GM19043 (cell line): ENCODE measurements around the gene GABBR2.

Experiments used
- ATAC-seq: cut with Tn5 transposase; IDR thresholded peaks from one replicate; pipeline ENCODE4 v1.9.1; 2021; ENCODE audit warnings: low read depth; ENCODE audit not compliant: unreplicated experiment

The GABBR2 gene

GRCh38 chr9:98315551-98316060 lies 393.1 kb downstream of the GABBR2 start:
- ATAC-seq: peak; percentile 58

- no peak for ATAC-seq
Observed at GRCh38 chr9:98315067-98315453, 393.7 kb downstream of the GABBR2 start.

GRCh38 chr9:98314381-98315066 lies 394.2 kb downstream of the GABBR2 start:
- no peak for ATAC-seq

- peak; percentile 48 for ATAC-seq
Observed at GRCh38 chr9:98312365-98312764, 396.4 kb downstream of the GABBR2 start.

- no peak for ATAC-seq
Observed at GRCh38 chr9:98311541-98311940, 397.2 kb downstream of the GABBR2 start.

- ATAC-seq: no peak
Observed at GRCh38 chr9:98310752-98311392, 397.9 kb downstream of the GABBR2 start.

- no peak for ATAC-seq
Observed at GRCh38 chr9:98306384-98307145, 402.2 kb downstream of the GABBR2 start.

- no peak for ATAC-seq
Observed at GRCh38 chr9:98304381-98304780, 404.4 kb downstream of the GABBR2 start.

- ATAC-seq: no peak
Observed at GRCh38 chr9:98303633-98304125, 405.1 kb downstream of the GABBR2 start.

- ATAC-seq: no peak
Observed at GRCh38 chr9:98302938-98303632, 405.6 kb downstream of the GABBR2 start.

- ATAC-seq: no peak
Observed at GRCh38 chr9:98302150-98302549, 406.6 kb downstream of the GABBR2 start.

GRCh38 chr9:98300611-98301010 lies 408.1 kb downstream of the GABBR2 start:
- ATAC-seq: no peak

GRCh38 chr9:98298476-98298875 lies 410.3 kb downstream of the GABBR2 start:
- no peak for ATAC-seq

GRCh38 chr9:98295824-98296223 lies 412.9 kb downstream of the GABBR2 start:
- no peak for ATAC-seq

GRCh38 chr9:98291820-98292219 lies 416.9 kb downstream of the GABBR2 start:
- no peak for ATAC-seq

GRCh38 chr9:98290411-98290810 lies 418.3 kb downstream of the GABBR2 start:
- ATAC-seq: no peak

- no peak for ATAC-seq
Observed at GRCh38 chr9:98289614-98290201, 419.0 kb downstream of the GABBR2 start.

- no peak for ATAC-seq
Observed at GRCh38 chr9:98288881-98289280, 419.9 kb downstream of the GABBR2 start.

- ATAC-seq: no peak
Observed at GRCh38 chr9:98287384-98287783, 421.4 kb downstream of the GABBR2 start.

GRCh38 chr9:98285446-98285845 lies 423.3 kb downstream of the GABBR2 start:
- no peak for ATAC-seq
